ENCODE data around the gene MAP6D1.

The MAP6D1 gene

DNA sequence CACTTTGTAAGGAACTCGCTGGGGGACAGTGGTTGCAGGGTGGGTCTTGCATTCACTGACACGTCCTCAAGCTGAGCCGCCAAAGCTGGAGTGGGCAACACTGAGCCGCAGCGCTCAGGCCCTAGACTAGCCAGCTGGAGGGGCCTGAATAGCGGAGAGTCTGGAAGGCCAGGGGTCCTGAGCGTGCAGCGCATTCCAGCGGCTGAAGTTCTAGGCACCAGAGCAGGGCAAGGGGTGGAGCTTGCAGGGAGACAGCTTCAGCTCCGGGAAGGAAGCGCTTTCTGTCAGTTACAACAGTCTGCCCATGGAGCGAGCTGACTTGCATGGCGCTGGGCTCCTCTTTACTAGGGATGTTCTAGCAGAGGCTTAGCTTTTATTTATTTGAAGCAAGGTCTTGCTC is 2.7 kb downstream of the MAP6D1 start:
- no peak for DNase-seq

DNA sequence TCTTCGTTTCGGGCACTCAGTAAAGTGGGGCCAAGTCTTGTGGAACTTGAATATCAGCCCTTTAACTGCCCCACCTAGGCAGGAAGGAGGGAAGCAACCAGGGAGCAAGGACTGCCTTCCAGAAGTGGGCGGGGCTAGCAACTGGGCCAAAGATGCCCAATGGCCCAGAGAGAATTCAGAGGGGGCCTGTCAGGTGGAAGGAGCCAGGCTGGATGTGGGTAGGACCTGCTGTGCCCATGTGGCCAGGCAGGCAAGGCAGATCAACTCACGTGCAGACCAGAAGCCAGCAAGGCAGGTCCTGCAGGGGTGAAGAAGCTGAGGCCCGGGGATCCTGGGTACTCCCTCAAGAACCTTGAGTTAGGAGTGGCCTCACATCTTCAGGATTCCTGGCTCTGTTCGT is 5.5 kb downstream of the MAP6D1 start:
- DNase-seq, result no peak

DNA sequence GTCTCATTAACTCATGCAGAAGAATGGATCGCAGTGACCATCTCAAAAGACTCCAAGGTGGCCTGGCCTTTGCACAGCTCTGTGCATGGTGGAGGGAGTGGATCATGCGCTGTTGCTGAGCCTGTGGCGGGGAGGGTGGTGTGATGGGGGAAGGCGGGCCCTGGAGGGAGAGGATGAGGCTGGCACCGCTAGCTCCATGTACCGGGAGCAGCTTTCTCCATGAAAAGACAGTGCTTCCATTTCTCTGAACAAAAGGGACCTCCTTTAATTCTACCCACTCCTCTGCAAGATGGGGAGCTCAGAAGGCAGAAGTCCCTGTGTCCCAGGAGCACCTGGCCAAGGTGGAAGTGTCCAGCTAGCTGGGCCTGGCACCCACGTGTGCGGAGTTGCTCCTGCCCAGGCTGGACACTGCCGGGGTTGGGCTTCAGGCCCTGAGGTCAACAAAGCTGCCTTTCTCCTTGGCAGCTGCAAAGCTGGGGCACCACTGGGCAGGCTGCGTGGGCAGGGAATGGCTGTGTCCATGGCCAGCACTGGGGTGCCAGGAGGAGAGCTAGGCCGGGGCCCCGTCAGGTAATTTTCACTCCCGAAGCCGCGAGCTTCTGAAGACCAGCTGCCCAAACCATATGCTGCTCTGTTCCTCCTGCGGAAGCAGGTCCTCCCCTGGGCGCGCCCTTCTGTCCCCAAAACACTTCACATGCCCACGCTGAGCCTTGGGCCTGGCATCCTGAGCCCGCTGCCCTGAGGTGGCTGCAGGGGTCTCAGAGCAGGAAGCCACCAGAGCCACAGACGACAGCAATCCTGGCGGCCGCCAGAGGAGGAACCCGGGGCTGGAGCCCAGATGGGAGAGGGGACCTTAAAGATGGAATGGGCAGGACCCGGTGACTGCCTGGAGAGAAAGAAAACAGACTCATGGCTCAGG is 6.4 kb downstream of the MAP6D1 start:
- DNase-seq, result no peak

DNA sequence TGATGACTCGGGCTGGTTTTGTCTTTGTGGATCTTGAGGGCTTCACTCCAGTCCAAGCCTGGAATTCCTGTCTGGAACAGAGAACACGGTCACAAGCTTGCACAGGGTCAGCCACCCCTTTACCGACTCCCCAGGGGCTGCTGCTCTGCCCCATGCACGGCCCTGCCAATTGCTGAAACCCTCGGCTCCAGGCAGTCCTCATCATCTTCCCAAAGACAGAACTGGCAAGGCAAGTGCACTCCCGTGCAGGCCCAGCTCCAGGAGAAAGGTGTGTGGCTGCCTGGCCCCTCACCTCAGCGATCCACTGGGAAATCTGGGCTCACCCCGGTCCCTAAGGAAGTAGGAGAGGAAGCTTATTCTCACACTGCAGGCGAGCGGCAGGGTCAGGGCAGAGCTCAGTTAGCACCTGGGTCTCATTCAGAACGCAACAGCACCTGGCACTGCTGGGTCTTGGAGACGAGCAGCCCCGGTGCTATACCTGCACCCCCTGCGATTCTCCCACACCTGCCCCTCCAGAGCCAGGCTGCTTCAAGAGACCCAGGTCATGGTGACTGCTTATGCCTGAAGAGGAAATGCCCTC is 7.2 kb downstream of the MAP6D1 start:
- no peak for DNase-seq

DNA sequence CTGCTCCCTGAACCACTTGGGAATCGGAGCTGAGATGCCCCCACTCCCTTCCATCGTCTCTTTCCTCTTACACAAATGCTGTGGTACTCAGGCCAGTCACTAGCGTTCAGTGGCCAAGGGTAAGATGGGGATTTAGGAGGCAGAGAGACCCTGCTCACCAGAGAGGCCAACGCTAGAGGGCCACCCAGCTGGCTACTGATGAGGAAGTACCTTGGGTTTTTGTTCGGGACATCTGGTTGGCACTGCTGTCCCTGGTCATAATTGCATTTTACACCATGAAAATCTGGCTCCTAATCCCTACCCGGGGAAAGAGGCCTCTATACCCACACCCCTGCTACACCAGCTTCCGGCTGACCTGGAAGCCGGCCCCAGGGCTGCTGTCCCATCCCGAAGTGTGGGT is 7.7 kb downstream of the MAP6D1 start:
- DNase-seq, result no peak

DNA sequence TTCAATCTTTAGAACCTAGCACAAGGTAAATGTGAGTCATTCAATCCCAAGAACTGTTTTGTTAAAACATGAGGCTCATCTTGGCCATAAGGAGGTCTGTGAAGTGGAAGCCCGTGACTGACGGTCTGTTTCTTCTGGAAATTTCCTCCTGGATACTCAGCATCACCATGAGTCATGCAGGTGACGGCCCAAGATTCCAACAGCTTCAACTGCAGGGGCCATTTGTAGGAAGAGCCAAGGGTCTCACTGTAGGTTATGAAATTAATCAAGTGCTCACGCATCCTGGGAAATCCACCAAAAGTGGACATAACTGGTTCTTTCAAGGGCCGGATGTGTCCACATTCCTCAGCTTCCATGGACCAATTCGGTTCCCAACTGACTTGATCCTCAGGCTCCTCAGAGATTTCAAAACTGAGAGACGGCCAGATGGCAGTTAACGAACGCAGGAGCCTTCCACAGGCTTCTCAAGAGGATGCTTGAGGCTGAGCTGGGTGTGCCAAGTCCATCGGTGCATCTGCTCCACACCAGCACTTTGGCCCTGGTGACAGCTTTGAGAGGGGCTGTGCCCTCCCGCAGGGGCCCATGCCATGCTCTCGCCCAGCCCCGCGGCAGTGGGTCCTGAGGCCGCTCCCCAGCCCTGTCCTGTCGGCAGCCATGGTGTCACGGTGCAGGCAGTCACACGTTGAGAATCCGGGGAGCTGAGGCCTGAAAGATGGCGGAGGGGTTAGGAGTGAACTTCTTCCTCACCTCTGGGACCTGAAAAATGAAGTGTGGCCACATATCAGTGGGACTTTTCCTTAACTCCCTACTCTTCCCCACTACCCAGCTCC is 8.5 kb downstream of the MAP6D1 start:
- no peak for DNase-seq

DNA sequence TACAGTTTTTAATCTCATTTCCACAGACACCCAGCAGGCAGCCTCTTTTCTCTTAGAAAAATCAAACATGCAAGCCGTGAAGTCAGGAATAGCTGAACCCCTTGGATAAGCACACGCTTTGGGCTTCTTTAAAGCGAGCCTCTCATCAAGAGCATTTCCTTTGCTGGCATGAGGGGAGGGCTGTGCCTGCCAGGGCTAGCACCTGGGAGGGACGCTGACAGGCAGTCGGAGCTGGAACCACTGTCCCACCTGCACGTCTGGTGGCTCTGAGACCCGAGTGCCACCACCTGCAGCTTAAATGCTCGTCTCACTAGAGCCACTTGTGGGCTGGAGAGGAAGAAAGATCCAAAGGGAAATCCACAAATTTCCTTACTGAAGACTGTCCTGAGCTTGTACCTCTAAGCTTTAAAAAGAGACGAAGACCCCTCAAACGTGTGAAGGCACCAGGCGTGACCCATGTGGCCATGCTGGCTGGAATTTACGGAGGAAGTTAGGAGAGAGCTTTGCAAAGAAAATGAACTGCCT is 9.4 kb downstream of the MAP6D1 start:
- no peak for DNase-seq

DNA sequence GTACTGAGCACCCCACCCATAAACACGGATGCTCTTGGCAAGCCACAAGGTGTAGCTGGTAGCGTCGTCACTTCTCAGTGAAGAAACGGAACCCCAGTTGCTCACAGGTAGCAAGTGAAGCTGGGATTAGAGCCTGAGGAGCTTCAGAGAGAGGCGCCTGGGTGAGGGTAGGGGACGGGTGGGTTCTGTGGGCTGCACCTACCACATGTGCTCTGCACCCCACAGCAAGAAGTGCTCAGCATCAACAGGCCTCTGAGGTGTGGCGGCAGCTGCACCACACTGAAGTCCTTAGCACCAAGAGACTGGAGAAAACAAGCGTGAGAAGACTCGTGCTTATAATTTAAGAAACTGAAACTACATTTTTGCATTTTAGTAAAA is 9.8 kb downstream of the MAP6D1 start:
- DNase-seq, result no peak

DNA sequence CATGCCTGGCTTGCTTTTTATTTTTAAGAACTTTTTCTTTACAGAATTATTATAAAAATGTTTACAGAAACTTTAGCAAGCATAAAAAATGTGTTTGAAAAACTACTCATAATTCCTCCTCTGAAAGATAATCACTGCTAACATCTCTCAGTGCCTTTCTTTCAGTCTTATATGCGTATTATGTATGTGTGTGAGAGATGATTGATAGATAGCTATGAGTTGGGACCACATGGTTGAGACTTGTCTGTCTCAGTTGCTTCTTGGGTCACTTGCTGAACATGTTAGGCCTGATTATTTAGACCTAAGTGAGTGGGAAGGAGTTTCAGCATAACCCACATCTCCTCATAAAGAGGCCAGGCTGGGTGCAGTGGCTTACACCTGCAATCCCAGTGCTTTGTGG is 11.1 kb downstream of the MAP6D1 start:
- no peak for DNase-seq

DNA sequence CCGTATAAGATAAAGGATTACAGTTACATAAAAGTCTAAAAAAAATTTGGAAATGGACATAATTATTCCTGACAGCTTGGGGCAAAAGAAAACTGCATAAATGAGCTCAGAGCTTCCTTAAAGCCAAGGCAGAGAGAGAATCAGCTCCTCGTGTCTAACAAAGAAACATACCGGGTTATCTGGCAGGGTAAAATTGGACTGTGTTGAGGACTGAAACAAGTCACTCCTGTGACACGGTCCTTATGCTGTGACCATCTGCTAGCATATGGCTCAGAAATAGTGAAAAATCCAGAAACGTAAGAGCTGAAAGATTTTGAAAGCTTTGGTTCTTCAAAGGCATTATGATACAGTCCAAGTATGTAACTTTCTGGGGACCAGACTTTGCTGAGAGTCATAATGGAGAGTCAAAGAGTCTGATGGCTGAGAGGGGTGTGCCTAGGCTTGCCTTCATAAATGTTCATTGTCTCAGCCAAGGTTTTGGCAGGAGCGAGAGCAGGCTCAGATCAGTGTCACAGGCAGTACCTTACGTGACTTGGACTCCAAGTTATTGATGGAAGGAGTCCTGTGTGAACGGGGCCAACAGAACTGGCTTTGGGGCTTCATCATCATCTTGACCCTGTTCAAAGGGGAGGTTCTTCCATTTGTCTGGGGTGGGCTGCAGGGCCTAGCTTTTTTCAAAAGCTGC is 12.5 kb downstream of the MAP6D1 start:
- no peak for DNase-seq

DNA sequence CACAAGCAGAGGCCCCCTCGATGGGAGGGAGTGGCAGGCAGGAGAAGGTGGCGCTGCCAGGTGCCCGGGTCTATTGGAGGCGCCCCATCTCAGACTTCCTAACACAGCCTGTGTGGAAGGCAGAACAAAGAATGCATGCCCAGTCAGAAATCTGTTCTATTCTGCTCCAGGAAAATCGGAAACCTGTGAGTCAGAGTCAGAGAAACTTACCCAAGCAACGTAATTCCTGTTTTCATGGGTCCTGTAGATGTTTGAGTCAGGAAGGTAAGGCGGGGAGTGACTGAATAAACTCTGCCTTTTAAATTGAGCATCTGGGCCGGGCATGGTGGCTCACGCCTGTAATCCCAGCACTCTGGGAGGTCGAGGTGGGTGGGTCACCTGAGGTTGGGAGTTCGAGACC is 13.7 kb downstream of the MAP6D1 start:
- DNase-seq, result no peak

DNA sequence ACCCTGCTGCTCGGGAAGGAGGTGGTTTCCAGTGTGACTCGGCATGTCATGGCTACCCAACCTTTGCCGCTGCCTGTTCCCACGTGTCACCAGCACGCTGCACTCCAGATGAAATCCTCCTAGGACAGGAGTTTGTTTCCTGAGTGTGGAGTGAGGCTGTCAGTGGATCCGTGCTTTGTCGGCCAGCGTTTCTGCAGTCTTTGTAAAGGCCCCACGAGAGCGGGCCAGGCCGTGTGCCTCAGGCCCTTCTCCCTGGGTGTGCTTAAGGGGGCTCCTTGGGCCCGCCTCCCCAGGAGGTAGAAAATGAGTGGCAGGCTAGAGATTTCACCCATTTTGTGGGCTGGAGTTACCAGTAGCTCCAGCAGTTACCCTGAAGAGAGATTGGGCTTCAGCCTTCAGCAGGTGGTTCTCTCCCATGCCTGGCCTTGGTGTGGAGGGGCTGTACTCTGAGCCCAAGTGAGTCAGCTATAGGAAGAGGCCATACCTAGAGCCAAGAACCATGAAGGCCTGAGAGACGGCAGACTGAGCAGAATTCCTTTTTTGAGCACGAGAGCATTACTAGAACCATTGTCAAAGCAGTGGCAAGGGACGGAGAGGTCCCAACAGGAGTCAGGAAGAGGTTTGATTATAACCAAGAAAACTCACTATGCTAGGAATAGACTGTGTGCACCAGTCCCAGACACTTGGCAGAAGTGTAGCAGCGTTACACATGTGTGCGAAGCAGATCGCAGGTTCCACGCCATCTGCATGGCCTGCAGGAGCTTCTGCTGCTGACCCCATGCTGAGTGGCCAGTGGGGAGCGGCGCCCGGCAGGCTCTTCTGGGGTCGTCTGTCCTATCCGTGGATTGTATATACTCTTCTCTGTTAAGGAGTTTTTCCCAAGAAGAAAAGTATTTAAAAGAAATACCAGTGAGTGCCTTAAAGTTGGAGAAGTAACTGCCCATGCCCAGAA is 14.5 kb downstream of the MAP6D1 start:
- DNase-seq, result no peak

DNA sequence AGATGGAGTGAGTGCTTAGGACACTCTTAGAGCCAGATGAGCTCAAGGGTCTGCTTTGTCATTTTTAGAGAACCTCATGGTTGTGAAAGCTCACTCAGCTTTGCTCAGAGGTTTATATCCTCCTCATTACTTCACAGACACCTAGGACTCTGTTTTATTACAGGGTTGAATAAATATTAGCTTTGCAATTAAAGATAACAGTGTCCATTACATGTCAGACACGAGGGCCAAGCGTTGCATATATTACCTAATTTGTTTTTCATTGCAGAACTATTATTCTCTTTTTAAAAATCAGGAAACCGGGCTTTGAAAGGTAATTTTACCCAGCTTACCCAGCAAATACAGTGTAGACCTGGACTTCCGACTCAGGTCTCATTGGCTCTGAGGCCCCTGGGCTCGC is 16.1 kb downstream of the MAP6D1 start:
- no peak for DNase-seq

DNA sequence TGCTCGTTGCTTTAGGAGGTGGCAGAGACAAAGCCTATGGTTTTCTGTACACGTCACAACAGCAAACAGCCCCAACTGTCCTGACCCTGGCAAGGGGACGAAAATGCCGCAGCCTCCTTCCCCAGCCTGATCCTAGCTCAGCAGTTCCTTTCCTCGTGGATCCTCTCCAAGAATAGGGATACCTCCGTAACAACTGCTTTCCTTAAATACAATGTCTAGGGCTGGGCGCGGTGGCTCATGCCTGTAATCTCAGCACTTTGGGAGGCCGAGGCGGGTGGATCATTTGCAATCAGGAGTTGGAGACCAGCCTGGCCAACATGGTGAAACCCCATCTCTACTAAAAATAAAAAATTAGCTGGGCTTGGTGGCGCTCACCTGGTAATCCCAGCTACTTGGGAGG is 17.0 kb downstream of the MAP6D1 start:
- DNase-seq, result no peak

DNA sequence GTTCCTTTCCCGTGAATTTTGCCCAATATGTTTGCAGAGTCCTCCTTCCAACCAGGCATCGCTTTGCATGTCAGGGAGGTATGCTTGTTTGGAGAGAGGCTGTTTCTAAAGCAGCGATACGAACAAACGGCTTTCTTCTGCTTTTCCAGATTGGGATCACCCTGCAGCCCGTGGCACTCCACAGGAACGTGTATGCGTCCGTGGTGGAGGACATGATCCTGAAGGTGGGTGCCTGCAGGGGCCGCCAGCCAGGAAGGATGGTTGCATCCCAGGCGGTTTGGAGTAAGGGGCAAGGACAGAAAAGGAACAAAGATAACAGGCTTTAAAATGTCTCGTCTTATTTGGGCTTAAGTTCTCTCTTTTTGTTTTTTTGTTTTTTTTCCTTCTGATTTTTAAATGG is 17.5 kb downstream of the MAP6D1 start:
- no peak for DNase-seq

DNA sequence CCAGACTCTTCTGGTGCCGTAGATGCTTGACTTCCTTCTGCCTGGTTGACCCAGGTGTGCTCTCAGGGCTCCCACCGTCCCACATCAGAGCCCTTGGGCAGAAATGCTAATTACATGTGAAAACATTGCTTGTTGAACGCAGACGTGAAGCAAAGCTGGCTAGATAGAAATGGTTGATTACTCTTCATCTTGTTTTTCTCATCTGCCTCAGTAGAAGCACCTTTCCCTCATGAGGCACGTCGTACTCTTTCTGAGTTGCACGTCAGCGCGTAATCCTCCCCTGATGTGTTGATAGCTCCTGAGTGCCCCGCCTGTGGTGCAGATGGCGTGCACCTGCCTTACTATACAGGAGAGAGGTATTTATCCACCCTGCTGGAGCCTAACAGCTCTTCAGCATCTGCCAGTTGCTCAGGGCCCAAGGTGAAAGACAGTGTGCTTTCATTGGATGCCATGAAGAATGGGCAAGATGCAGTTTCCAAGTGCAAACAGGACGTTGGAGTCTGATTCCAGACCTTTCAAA is 18.1 kb downstream of the MAP6D1 start:
- DNase-seq, result no peak

DNA sequence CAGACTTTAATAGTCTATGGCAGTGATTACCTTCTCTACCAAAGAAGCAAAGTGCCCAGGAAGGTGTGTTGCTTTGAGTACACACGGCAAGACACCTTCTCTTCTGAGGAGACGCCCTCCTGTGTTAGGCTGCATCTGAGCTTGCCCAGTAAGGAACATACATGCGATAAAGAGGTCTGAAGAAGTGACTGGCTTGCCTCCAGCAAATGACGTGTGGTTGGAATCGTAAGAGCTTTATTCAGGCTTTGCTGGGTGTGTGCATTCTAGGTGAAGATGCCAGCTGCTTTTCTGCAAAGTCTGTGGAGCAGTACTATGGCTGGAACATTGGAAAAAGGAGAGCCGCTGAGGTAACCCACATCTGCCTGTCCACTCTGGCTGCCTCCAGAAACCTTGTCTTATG is 22.4 kb downstream of the MAP6D1 start:
- DNase-seq, result no peak

DNA sequence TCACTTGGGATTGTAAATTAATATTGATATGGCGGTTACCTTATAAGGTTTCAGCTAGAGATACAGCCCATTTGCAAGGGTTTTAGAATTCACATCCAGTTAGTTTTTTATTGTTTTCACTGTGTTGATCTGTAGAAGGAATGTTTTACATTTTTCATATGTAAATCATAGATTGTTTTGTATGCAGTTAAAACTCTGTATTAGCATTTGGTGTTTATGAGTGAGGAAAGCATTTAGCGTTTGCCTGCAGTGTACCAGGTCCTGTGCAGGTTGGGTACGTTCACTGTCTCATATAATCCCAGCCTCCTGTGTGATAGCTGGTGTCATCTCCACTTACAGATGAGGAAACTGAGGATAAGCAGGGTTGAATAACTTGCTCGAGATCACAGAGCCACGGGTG is 23.8 kb downstream of the MAP6D1 start:
- DNase-seq, result no peak

DNA sequence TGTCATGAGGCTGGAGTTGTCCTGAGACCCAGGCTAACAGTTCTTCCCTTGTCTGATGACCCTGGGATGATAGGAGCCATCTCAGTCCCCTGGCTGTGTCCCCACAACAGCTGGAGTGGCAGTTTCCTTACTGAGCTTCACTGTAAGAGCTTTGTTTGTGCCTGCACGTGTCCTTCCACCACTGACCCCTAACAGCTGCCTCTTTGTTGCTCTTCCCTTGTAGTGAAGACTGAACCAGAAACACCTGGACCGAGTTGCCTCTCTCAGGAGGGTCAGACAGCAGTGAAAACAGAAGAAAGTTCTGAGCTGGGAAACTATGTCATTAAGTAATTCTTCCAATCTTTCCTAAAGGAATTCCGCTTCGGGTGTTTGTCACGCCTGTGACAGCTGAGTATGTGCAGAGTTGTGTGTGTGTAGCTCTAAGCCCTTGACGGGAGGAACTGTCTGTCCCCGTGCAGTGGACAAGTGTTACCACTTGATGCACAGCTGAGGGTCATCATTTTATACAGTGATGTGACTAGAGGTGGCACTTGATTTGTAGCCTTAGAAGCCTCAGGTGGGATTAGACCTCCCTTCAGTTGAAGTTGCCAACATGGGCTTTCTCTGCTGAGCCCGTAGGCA is 25.0 kb downstream of the MAP6D1 start:
- no peak for DNase-seq

DNA sequence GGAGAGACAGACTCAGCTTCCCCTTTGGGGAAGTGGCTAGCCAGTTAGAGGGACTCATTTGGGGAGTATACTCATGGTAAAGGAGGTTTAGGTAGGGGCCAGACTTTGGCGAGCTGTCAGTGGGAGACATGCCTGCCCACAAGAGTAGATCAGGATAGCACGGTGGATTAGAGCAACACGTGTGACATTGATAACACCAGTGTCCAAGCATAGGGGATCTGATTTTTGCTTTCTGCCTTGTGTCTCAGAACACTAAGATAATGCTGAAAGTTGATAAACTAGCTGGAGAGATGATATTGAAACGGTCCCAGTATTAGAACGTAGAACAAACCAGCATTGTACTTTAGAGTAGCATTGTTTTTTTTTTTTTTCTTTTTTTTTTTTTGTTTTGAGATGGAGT is 25.9 kb downstream of the MAP6D1 start:
- no peak for DNase-seq

DNA sequence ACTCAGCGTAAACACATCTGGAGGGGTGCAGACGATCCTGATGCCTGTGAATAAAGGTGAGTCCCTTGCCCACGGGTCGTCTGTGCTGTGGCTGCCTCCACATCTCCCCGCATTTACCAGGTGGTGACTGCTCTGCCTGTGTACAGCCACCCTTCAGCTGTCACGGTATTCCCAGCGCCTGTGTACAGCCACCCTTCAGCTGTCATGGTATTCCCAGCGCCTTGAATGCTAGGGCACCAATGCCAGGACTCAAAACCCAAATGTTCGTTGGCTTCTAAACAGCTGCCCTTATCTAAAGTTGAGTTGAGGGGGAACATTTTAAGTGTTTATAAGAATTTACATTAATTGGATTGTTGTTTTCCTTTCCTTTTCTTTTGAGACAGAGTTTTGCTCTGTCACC is 27.4 kb downstream of the MAP6D1 start:
- DNase-seq, result no peak
